H1 (cell line): Measurements from ENCODE around the gene SAT1. TPM values are rescaled to one million over a fixed set of nuclear protein-coding genes. Genes with fewer than 3 reads are reported as not detected.

Experiments
- CTCF ChIA-PET: fragments of 300-600 bp; sonication (Branson Sonifier 250); formaldehyde crosslinking; loops from one replicate; lab custom pipeline; 2021; ENCODE audit not compliant: partially characterized antibody; lab: Charles Lee
- POLR2A ChIA-PET: fragments of 300-600 bp; sonication (Branson Sonifier 250); formaldehyde crosslinking; loops from one replicate; lab custom pipeline; 2021; ENCODE audit warnings: inconsistent platforms; ENCODE audit not compliant: partially characterized antibody; lab: Charles Lee
- DNase-seq, 2 experiments: peaks; one replicate each; pipeline versions ENCODE4 v3.0.0 to v3.0.0-alpha.2; 2010 to 2022; ENCODE audit warnings: low spot score in 2 of 2, low read depth in 1 of 2, mixed read lengths in 1 of 2
- FAIRE-seq: peaks from 2 replicates; lab custom pipeline; 2011; peaks lifted over from hg19 to GRCh38; lab: Jason Lieb, UNC
- H2AFZ ChIP-seq: 2 replicates; pipeline ENCODE4 v1.8.1; 2012; ENCODE audit warnings: low read length, inconsistent platforms
- H2AK5ac ChIP-seq: 2 replicates; pipeline ENCODE4 v1.6.1; 2013; ENCODE audit warnings: low read depth, low read length
- H2BK120ac ChIP-seq: replicated peaks from 2 replicates; pipeline ENCODE3; 2013; ENCODE audit warnings: low read depth, low read length, inconsistent platforms
- H2BK12ac ChIP-seq: 2 replicates; pipeline ENCODE4 v1.6.1; 2013; ENCODE audit warnings: low read depth, low read length
- H2BK15ac ChIP-seq: 2 replicates; pipeline ENCODE4 v1.6.1; 2013; ENCODE audit warnings: low read length
- H2BK20ac ChIP-seq: 2 replicates; pipeline ENCODE4 v1.6.1; 2013; ENCODE audit warnings: low read length
- H2BK5ac ChIP-seq: 2 replicates; pipeline ENCODE4 v1.6.1; 2013; ENCODE audit warnings: low read depth, low read length
- H3K14ac ChIP-seq: 2 replicates; pipeline ENCODE4 v1.6.1; 2013; ENCODE audit warnings: inconsistent platforms; ENCODE audit not compliant: insufficient read length
- H3K18ac ChIP-seq: 2 replicates; pipeline ENCODE4 v1.6.1; 2013; ENCODE audit warnings: low read length; ENCODE audit errors: extremely low read depth
- H3K23ac ChIP-seq: 2 replicates; pipeline ENCODE4 v1.6.1; 2013; ENCODE audit warnings: inconsistent platforms; ENCODE audit not compliant: insufficient read length
- H3K23me2 ChIP-seq: 2 replicates; pipeline ENCODE4 v1.6.1; 2013; ENCODE audit warnings: low read depth, low read length
- H3K27ac ChIP-seq: 2 replicates; pipeline ENCODE4 v1.6.1; 2011; ENCODE audit warnings: low read depth, low read length, inconsistent platforms
- H3K27me3 ChIP-seq, 4 experiments: replicated peaks in 1 of 4; 1 replicate in 1 of 4; 2 replicates in 3 of 4; pipeline versions ENCODE4 v1.6.1 to v1.8.1; 2011 to 2013; ENCODE audit warnings: low read length in 3 of 4, mild to moderate bottlenecking in 3 of 4, inconsistent platforms in 2 of 4, mixed read lengths in 2 of 4, moderate library complexity in 1 of 4; ENCODE audit not compliant: control insufficient read depth in 3 of 4, insufficient read depth in 3 of 4; ENCODE audit errors: extremely low read depth in 1 of 4
- H3K36me3 ChIP-seq, 4 experiments: 2 replicates each; pipeline versions ENCODE4 v1.6.1 to v1.8.1; 2011 to 2013; ENCODE audit warnings: mild to moderate bottlenecking in 4 of 4, low read length in 3 of 4, moderate library complexity in 2 of 4, control low read depth in 1 of 4, inconsistent platforms in 1 of 4; ENCODE audit not compliant: insufficient read depth in 4 of 4, control insufficient read depth in 2 of 4
- H3K4ac ChIP-seq: replicated peaks from 2 replicates; pipeline ENCODE3; 2013; ENCODE audit warnings: low read length, low read depth, mixed read lengths, inconsistent platforms; ENCODE audit not compliant: insufficient read length
- H3K4me1 ChIP-seq, 4 experiments: replicated peaks in 1 of 4; 1 replicate in 1 of 4; 2 replicates in 3 of 4; pipeline versions ENCODE4 v1.6.1 to v1.8.1; 2011 to 2013; ENCODE audit warnings: low read length in 3 of 4, inconsistent platforms in 2 of 4, mixed read lengths in 1 of 4; ENCODE audit not compliant: insufficient read depth in 4 of 4, control insufficient read depth in 3 of 4
- H3K4me2 ChIP-seq, 2 experiments: 2 replicates each; pipeline versions ENCODE4 v1.6.1 to v1.8.1; 2011 to 2013; ENCODE audit warnings: low read depth in 2 of 2, low read length in 2 of 2, control low read depth in 1 of 2, inconsistent platforms in 1 of 2, mild to moderate bottlenecking in 1 of 2; ENCODE audit not compliant: insufficient read depth in 1 of 2
- H3K4me3 ChIP-seq, 4 experiments: fragments of 200-600, 300-600 bp in 1 of 4; sonication (generic), shearing (Covaris generic), sonication (Bioruptor Twin) in 1 of 4; 2 replicates each; pipeline versions ENCODE4 v1.5.1 to v1.8.1; 2011 to 2016; ENCODE audit warnings: low read length in 4 of 4, low read depth in 3 of 4, control low read depth in 2 of 4, inconsistent platforms in 2 of 4, mild to moderate bottlenecking in 2 of 4, mixed read lengths in 1 of 4, moderate library complexity in 1 of 4; ENCODE audit not compliant: insufficient read depth in 2 of 4; ENCODE audit errors: extremely low read depth in 1 of 4
- H3K56ac ChIP-seq: replicated peaks from 2 replicates; pipeline ENCODE3; 2013; ENCODE audit warnings: low read depth, mild to moderate bottlenecking, mixed read lengths, low read length, inconsistent platforms; ENCODE audit not compliant: insufficient read length
- H3K79me1 ChIP-seq: 2 replicates; pipeline ENCODE4 v1.6.1; 2013; ENCODE audit warnings: low read depth, low read length, control low read depth
- H3K79me2 ChIP-seq, 2 experiments: 2 replicates each; pipeline versions ENCODE4 v1.6.1 to v1.8.1; 2012 to 2013; ENCODE audit warnings: low read length in 2 of 2, mild to moderate bottlenecking in 2 of 2, inconsistent platforms in 1 of 2; ENCODE audit not compliant: insufficient read depth in 2 of 2, control insufficient read depth in 1 of 2
- H3K9ac ChIP-seq, 4 experiments: replicated peaks in 1 of 4; 1 replicate in 1 of 4; 2 replicates in 3 of 4; pipeline versions ENCODE4 v1.6.1 to v1.8.1; 2011 to 2013; ENCODE audit warnings: low read depth in 3 of 4, low read length in 3 of 4, control low read depth in 2 of 4, mild to moderate bottlenecking in 2 of 4, moderate library complexity in 2 of 4, inconsistent platforms in 1 of 4; ENCODE audit errors: extremely low read depth in 1 of 4
- H3K9me3 ChIP-seq, 2 experiments: 2 replicates each; pipeline versions ENCODE4 v1.6.1 to v1.8.1; 2012 to 2013; ENCODE audit warnings: mild to moderate bottlenecking in 2 of 2, moderate library complexity in 2 of 2, control low read depth in 1 of 2, inconsistent platforms in 1 of 2, low read depth in 1 of 2, low read length in 1 of 2, mixed read lengths in 1 of 2; ENCODE audit not compliant: insufficient read depth in 2 of 2
- H4K20me1 ChIP-seq, 2 experiments: replicated peaks in 1 of 2; 2 replicates each; pipeline versions ENCODE3 to v1.8.1; 2011 to 2013; ENCODE audit warnings: inconsistent platforms in 2 of 2, low read length in 2 of 2, mild to moderate bottlenecking in 1 of 2; ENCODE audit not compliant: insufficient read depth in 2 of 2, control insufficient read depth in 1 of 2
- H4K5ac ChIP-seq: 2 replicates; pipeline ENCODE4 v1.6.1; 2013; ENCODE audit warnings: low read length, low read depth, mixed read lengths, inconsistent platforms; ENCODE audit not compliant: insufficient read length
- H4K8ac ChIP-seq: 2 replicates; pipeline ENCODE4 v1.8.0; 2013; ENCODE audit warnings: mild to moderate bottlenecking, moderate library complexity, low read length, inconsistent platforms; ENCODE audit not compliant: insufficient read depth; ENCODE audit errors: extremely low read depth
- H4K91ac ChIP-seq: replicated peaks from 2 replicates; pipeline ENCODE3; 2013; ENCODE audit warnings: low read length, mixed read lengths, inconsistent platforms; ENCODE audit not compliant: insufficient read length
- BCL11A ChIP-seq, 2 experiments: IDR thresholded peaks; one replicate each; pipeline ENCODE4 v1.6.1; 2011; ENCODE audit warnings: low read depth in 2 of 2, low read length in 2 of 2, mild to moderate bottlenecking in 2 of 2
- CTBP2 ChIP-seq: IDR thresholded peaks from 2 replicates; pipeline ENCODE4 v1.7.0; 2011; ENCODE audit warnings: borderline replicate concordance, mild to moderate bottlenecking, moderate library complexity, mixed read lengths, low read length; ENCODE audit not compliant: insufficient read depth, insufficient read length
- CTCF ChIP-seq, 3 experiments: IDR thresholded peaks; 1 replicate in 2 of 3; 2 replicates in 1 of 3; pipeline versions ENCODE4 v1.5.1 to v1.6.1; 2011; ENCODE audit warnings: low read length in 3 of 3, mild to moderate bottlenecking in 3 of 3, inconsistent platforms in 2 of 3, low read depth in 1 of 3, moderate library complexity in 1 of 3; ENCODE audit not compliant: insufficient read depth in 1 of 3; ENCODE audit errors: control extremely low read depth in 1 of 3
- EP300 ChIP-seq, 2 experiments: IDR thresholded peaks; 1 replicate in 1 of 2; 2 replicates in 1 of 2; pipeline ENCODE4 v1.6.1; 2011 to 2012; ENCODE audit warnings: low read depth in 2 of 2, low read length in 2 of 2, mild to moderate bottlenecking in 2 of 2, borderline replicate concordance in 1 of 2, inconsistent platforms in 1 of 2, moderate library complexity in 1 of 2
- HDAC6 ChIP-seq: IDR thresholded peaks from one replicate; pipeline ENCODE4 v1.7.1; 2012; ENCODE audit warnings: low read depth, mild to moderate bottlenecking, inconsistent platforms, low read length, moderate library complexity
- MAX ChIP-seq: IDR thresholded peaks from 2 replicates; pipeline ENCODE4 v1.6.1; 2012; ENCODE audit warnings: inconsistent platforms
- POLR2A ChIP-seq, 2 experiments: IDR thresholded peaks; 1 replicate in 1 of 2; 2 replicates in 1 of 2; pipeline ENCODE4 v1.6.1; 2011; ENCODE audit warnings: low read depth in 2 of 2, low read length in 2 of 2, mild to moderate bottlenecking in 2 of 2; ENCODE audit errors: control extremely low read depth in 1 of 2
- POU5F1 ChIP-seq: IDR thresholded peaks from 2 replicates; pipeline ENCODE4 v1.6.1; 2011; ENCODE audit warnings: low read depth, mild to moderate bottlenecking, low read length, moderate library complexity
- RXRA ChIP-seq: IDR thresholded peaks from 2 replicates; pipeline ENCODE4 v1.6.1; 2011; ENCODE audit warnings: low read depth, mild to moderate bottlenecking, low read length, moderate library complexity; ENCODE audit not compliant: insufficient read depth
- SRF ChIP-seq: IDR thresholded peaks from 2 replicates; pipeline ENCODE4 v1.6.1; 2011; ENCODE audit warnings: mild to moderate bottlenecking, low read depth, low read length, moderate library complexity
- WGBS, 2 experiments: shearing (Covaris generic) in 1 of 2; methylation state at CpG; one replicate each; pipeline versions ENCODE4 v1.1.6 to v1.1.7; 2013 to 2015; ENCODE audit warnings: low lambda C conversion rate in 2 of 2, mixed read lengths in 2 of 2, inconsistent platforms in 1 of 2, low coverage in 1 of 2, missing lambda C conversion rate in 1 of 2; ENCODE audit not compliant: insufficient replicate concordance in 2 of 2, insufficient coverage in 1 of 2, insufficient read length in 1 of 2; ENCODE audit errors: extremely low coverage in 1 of 2, missing lambda C conversion rate in 1 of 2; 5-methylcytosine and 5-hydroxymethylcytosine counted together
- polyA plus RNA-seq, 7 experiments: library from polyadenylated mRNA; depleted of rRNA in 3 of 7; stranded (reverse) in 5 of 7; unstranded in 2 of 7; fragments of >200 nt in 5 of 7; fragments of 200-250 nt in 2 of 7; gene quantifications; 1 replicate in 5 of 7; 2 replicates in 1 of 7; 4 replicates in 1 of 7; pipeline versions ENCODE4 v1.2.1 to v1.2.3, GENCODE V29; 2011 to 2013; ENCODE audit warnings: missing spikeins in 2 of 7, mixed read lengths in 2 of 7
- total RNA-seq: library from RNA; stranded (reverse); fragmentation: NEBNext Ultra II Directional; extraction: Animal tissue kit (Norgen Biotek cat#: 25700); gene quantifications from 2 replicates; pipeline ENCODE4 v1.2.1, GENCODE V29; 2021

SAT1 gene
- total and polyA plus RNA-seq, 2 of the 8 experiments (the other 6 are each of a cell fraction or from before 2014, with no cell fraction given), result 29.2 to 36.8 TPM

- peak overlapping the region; percentile 62 to 83 (median 71) for H3K4me3 ChIP-seq
- H3K79me2 ChIP-seq, result peaks cover 0 to 41% of the 10 kb centered on the region in 2 experiments; a peak in 2 of 4 replicates
- H3K36me3 ChIP-seq, result no peaks in the 10 kb centered on the region
- no peaks in the 10 kb centered on the region for H3K79me1 ChIP-seq
- H2BK15ac ChIP-seq, result no peak overlapping the region
- no peak overlapping the region for H2BK20ac ChIP-seq
- ChIA-PET POLR2A (interaction anchor here (1.3 to 2.6 kb wide), 2 partner anchors 165 to 312 kb away, joined by 6 to 13 read pairs; partner anchors contain the start of genes APOO, CXorf58 and EIF2S3), CTCF (interaction anchor here (1.3 to 2.8 kb wide), 2 partner anchors 159 to 160 kb away, joined by 4 to 16 read pairs; no protein-coding TSS in a partner anchor)
- no peaks in the 10 kb centered on the region; the same call in 1 of the 2 replicates for H3K23me2 ChIP-seq
- H4K91ac ChIP-seq, result no peak overlapping the region
- no peaks in the 10 kb centered on the region for H4K20me1 ChIP-seq
- no peak overlapping the region for H2AFZ ChIP-seq
- H3K27me3 ChIP-seq, result no peaks in the 10 kb centered on the region
- no peak overlapping the region; the same call in 1 of the 2 replicates for H3K18ac ChIP-seq
- FAIRE-seq (no peak), DNase-seq (peak in 1 of 2 experiments; percentile 13)
- H3K27ac ChIP-seq, result no peak overlapping the region
- no peak overlapping the region for H3K56ac ChIP-seq
- H2AK5ac ChIP-seq, result no peak overlapping the region
- no peak overlapping the region for H2BK12ac ChIP-seq
- no peak overlapping the region for H3K4ac ChIP-seq
- peak overlapping the region in 2 of 4 experiments; percentile 48 to 66; a peak in 2 of 7 replicates for H3K9ac ChIP-seq
- H3K4me2 ChIP-seq, result peak overlapping the region; percentile 66 to 90
- no peak overlapping the region for H2BK5ac ChIP-seq
- WGBS, 2 experiments, result 19% methylated on average over 6 of the region's 6 CpGs; no CpG with 5 or more reads in 1 of the 2 experiments
- H3K4me1 ChIP-seq, result no peaks in the 10 kb centered on the region
- no peak overlapping the region for H2BK120ac ChIP-seq
- no peak overlapping the region for H3K14ac ChIP-seq
- H3K23ac ChIP-seq, result no peak overlapping the region
- no peak overlapping the region for H4K5ac ChIP-seq
- no peak overlapping the region for H4K8ac ChIP-seq
- H3K9me3 ChIP-seq, result no peaks in the 10 kb centered on the region
- TF ChIP-seq BCL11A (IDR thresholded peaks at IDR 0.05; ENCODE audit: low read depth in 2 of 2, low read length in 2 of 2) (no peak), EP300 (IDR thresholded peaks at IDR 0.05; ENCODE audit: borderline replicate concordance in 1 of 2, low read depth in 2 of 2, low read length in 2 of 2) (no peak), RXRA (no peak), CTBP2 (no peak), MAX (no peak), CTCF (IDR thresholded peaks at IDR 0.05; ENCODE audit: control extremely low read depth in 1 of 3, insufficient read depth in 1 of 3, low read depth in 1 of 3, low read length in 3 of 3) (no peak), POU5F1 (no peak), SRF (no peak), HDAC6 (no peak), POLR2A (IDR thresholded peaks at IDR 0.05; ENCODE audit: control extremely low read depth in 1 of 2, low read depth in 2 of 2, low read length in 2 of 2) (no peak; a peak in 1 of 3 replicates)
These were observed 40.7 kb upstream of the SAT1 start for GRCh38 chrX:23742174-23742696.
